ENCODE data around the gene MNT. TPM values are rescaled to one million over a fixed set of nuclear protein-coding genes. Genes with fewer than 3 reads are reported as not detected.

Gene MNT
- total and polyA plus RNA-seq, 9 of the 15 experiments (the other 6 are each of a cell fraction or from before 2014, with no cell fraction given), result 0.18 to 23.8 (median 5.3) TPM

- TF ChIP-seq, protein P1, sequence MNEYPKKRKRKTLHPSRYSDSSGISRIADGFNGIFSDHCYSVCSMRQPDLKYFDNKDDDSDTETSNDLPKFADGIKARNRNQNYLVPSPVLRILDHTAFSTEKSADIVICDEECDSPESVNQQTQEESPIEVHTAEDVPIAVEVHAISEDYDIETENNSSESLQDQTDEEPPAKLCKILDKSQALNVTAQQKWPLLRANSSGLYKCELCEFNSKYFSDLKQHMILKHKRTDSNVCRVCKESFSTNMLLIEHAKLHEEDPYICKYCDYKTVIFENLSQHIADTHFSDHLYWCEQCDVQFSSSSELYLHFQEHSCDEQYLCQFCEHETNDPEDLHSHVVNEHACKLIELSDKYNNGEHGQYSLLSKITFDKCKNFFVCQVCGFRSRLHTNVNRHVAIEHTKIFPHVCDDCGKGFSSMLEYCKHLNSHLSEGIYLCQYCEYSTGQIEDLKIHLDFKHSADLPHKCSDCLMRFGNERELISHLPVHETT (CRISPR knock-in tag; conservative IDR thresholded peaks at IDR 0.05 in 1 of 2, IDR thresholded peaks at IDR 0.05 in 1 of 2), result peak in 1 of 2 experiments; percentile 87; a peak in 2 of 4 replicates
- TF ChIP-seq YY1 (IDR thresholded peaks at IDR 0.05; ENCODE audit: borderline replicate concordance in 1 of 3, control insufficient read depth in 1 of 3, extremely low read depth in 1 of 3, insufficient read depth in 3 of 3, insufficient read length in 1 of 3, insufficient replicate concordance in 2 of 3, low read depth in 1 of 3, low read length in 2 of 3), result peak in 2 of 3 experiments; percentile 19 to 46
- no peak; the same call in 1 of the 2 replicates for TF ChIP-seq MAFK (IDR thresholded peaks at IDR 0.05; ENCODE audit: low read length)
- TF ChIP-seq PRPF4 (IDR thresholded peaks at IDR 0.05; ENCODE audit: insufficient read depth, low read depth, low read length, poor library complexity, severe bottlenecking), result peak; percentile 11
- peak; percentile 27; the same call in 1 of the 2 replicates for TF ChIP-seq MAFF (IDR thresholded peaks at IDR 0.05; ENCODE audit: low read length)
- TF ChIP-seq ELF1 (tag; IDR thresholded peaks at IDR 0.05), result no peak
- no peak for TF ChIP-seq ZC3H8 (IDR thresholded peaks at IDR 0.05)
- TF ChIP-seq SIRT6 (IDR thresholded peaks at IDR 0.05; ENCODE audit: low read depth, low read length), result no peak
- TF ChIP-seq COPS2 (conservative IDR thresholded peaks at IDR 0.05), result no peak
- TF ChIP-seq ZNF316 (IDR thresholded peaks at IDR 0.05), result peak; percentile 47
- peak; percentile 58; the same call in 1 of the 2 replicates for TF ChIP-seq JUN (IDR thresholded peaks at IDR 0.05; ENCODE audit: borderline replicate concordance, low read depth, low read length)
- TF ChIP-seq JUN (CRISPR knock-in tag; IDR thresholded peaks at IDR 0.05; ENCODE audit: borderline replicate concordance), result no peak
- TF ChIP-seq ESRRA (IDR thresholded peaks at IDR 0.05; ENCODE audit: borderline replicate concordance, low read depth), result peak; percentile 95
- TF ChIP-seq, protein P2, sequence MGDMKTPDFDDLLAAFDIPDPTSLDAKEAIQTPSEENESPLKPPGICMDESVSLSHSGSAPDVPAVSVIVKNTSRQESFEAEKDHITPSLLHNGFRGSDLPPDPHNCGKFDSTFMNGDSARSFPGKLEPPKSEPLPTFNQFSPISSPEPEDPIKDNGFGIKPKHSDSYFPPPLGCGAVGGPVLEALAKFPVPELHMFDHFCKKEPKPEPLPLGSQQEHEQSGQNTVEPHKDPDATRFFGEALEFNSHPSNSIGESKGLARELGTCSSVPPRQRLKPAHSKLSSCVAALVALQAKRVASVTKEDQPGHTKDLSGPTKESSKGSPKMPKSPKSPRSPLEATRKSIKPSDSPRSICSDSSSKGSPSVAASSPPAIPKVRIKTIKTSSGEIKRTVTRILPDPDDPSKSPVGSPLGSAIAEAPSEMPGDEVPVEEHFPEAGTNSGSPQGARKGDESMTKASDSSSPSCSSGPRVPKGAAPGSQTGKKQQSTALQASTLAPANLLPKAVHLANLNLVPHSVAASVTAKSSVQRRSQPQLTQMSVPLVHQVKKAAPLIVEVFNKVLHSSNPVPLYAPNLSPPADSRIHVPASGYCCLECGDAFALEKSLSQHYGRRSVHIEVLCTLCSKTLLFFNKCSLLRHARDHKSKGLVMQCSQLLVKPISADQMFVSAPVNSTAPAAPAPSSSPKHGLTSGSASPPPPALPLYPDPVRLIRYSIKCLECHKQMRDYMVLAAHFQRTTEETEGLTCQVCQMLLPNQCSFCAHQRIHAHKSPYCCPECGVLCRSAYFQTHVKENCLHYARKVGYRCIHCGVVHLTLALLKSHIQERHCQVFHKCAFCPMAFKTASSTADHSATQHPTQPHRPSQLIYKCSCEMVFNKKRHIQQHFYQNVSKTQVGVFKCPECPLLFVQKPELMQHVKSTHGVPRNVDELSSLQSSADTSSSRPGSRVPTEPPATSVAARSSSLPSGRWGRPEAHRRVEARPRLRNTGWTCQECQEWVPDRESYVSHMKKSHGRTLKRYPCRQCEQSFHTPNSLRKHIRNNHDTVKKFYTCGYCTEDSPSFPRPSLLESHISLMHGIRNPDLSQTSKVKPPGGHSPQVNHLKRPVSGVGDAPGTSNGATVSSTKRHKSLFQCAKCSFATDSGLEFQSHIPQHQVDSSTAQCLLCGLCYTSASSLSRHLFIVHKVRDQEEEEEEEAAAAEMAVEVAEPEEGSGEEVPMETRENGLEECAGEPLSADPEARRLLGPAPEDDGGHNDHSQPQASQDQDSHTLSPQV (IDR thresholded peaks at IDR 0.05), result 0 out of 2 replicates have a peak, but pooled peaks have one; percentile 14
- no peak for TF ChIP-seq EP300 (IDR thresholded peaks at IDR 0.05; ENCODE audit: low read length)
- 0 out of 2 replicates have a peak, but pooled peaks have one; percentile 42 for TF ChIP-seq SMARCA4 (IDR thresholded peaks at IDR 0.05)
- no peak for TF ChIP-seq NR2C2 (CRISPR knock-in tag; IDR thresholded peaks at IDR 0.05)
- TF ChIP-seq NR2C2 (tag; IDR thresholded peaks at IDR 0.05), result peak; percentile 83
- TF ChIP-seq, protein P3, sequence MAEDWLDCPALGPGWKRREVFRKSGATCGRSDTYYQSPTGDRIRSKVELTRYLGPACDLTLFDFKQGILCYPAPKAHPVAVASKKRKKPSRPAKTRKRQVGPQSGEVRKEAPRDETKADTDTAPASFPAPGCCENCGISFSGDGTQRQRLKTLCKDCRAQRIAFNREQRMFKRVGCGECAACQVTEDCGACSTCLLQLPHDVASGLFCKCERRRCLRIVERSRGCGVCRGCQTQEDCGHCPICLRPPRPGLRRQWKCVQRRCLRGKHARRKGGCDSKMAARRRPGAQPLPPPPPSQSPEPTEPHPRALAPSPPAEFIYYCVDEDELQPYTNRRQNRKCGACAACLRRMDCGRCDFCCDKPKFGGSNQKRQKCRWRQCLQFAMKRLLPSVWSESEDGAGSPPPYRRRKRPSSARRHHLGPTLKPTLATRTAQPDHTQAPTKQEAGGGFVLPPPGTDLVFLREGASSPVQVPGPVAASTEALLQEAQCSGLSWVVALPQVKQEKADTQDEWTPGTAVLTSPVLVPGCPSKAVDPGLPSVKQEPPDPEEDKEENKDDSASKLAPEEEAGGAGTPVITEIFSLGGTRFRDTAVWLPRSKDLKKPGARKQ (CRISPR knock-in tag; IDR thresholded peaks at IDR 0.05), result no peak
- TF ChIP-seq TBP (optimal IDR thresholded peaks at IDR 0.05; ENCODE audit: low read depth, low read length), result peak; percentile 36
These were observed 1.9 kb downstream of the MNT start (continued) for GRCh38 chr17:2398655-2399571.

All from K562 (cell line).